ENCODE measurements around the gene TUT1.

- TF ChIP-seq EZH2 (IDR thresholded peaks at IDR 0.05) (no peak), POLR2AphosphoS5 (IDR thresholded peaks at IDR 0.05; ENCODE audit: borderline replicate concordance, low read depth, low read length) (peak; percentile 35; the same call in 1 of the 2 replicates)
These were observed 7.9 kb upstream of the TUT1 start for GRCh38 chr11:62599069-62599696.
